Measurements from ENCODE around the gene PDIA5.

GRCh38 chr3:123084192-123084591 lies 17.4 kb downstream of the PDIA5 start:
- no peak for TF ChIP-seq REST (IDR thresholded peaks at IDR 0.05; ENCODE audit: low read depth)
- TF ChIP-seq CTCF (IDR thresholded peaks at IDR 0.05 in 2 of 3, conservative IDR thresholded peaks at IDR 0.05 in 1 of 3; ENCODE audit: borderline replicate concordance in 1 of 3, insufficient read depth in 1 of 3, low read depth in 2 of 3, low read length in 2 of 3) = no peak
- no peak for TF ChIP-seq ZFX (IDR thresholded peaks at IDR 0.05)
- TF ChIP-seq POLR2A (IDR thresholded peaks at IDR 0.05; ENCODE audit: borderline replicate concordance, extremely low read depth, insufficient read depth, insufficient read length) = no peak
- no peak for TF ChIP-seq EZH2 (IDR thresholded peaks at IDR 0.05)
- TF ChIP-seq EZH2phosphoT487 (IDR thresholded peaks at IDR 0.05; ENCODE audit: borderline replicate concordance) = no peak
- TF ChIP-seq POLR2AphosphoS5 (IDR thresholded peaks at IDR 0.05; ENCODE audit: low read depth, low read length) = no peak
- TF ChIP-seq TCF7L2 (IDR thresholded peaks at IDR 0.05; ENCODE audit: borderline replicate concordance, extremely low read depth, insufficient read depth, insufficient read length) = no peak

Data from HCT116 (cell line).